Testis (tissue), 3 donors: ENCODE data around the gene STK40. TPM values are rescaled to one million over a fixed set of nuclear protein-coding genes. Genes with fewer than 3 reads are reported as not detected.
A peak's percentile ranks its signal among the peaks of the same experiment; 100 is the strongest.

Experiments used
- DNase-seq: peaks from one replicate; pipeline ENCODE4 v3.0.0-alpha.2; 2019
- H3K27ac ChIP-seq, 2 donors: fragments of 200-600 bp; sonication (generic); one replicate each; pipeline ENCODE4 v1.5.1; 2019
- H3K27me3 ChIP-seq: fragments of 200-600 bp; sonication (generic); one replicate; pipeline ENCODE4 v1.5.1; 2019
- H3K36me3 ChIP-seq: fragments of 200-600 bp; sonication (generic); one replicate; pipeline ENCODE4 v1.5.1; 2017; ENCODE audit warnings: low read depth; ENCODE audit errors: missing control alignments
- H3K4me1 ChIP-seq: fragments of 200-600 bp; sonication (generic); one replicate; pipeline ENCODE4 v1.5.1; 2019
- H3K4me3 ChIP-seq, 2 donors: fragments of 200-600 bp; sonication (generic); one replicate each; pipeline ENCODE4 v1.5.1; 2017 to 2019
- H3K9me3 ChIP-seq: fragments of 200-600 bp; sonication (generic); one replicate; pipeline ENCODE4 v1.5.1; 2017
- CTCF ChIP-seq, 3 experiments: fragments of 450-650 bp in 2 of 3; fragments of 200-600 bp in 1 of 3; sonication (generic) in 1 of 3; IDR thresholded peaks; one replicate each; pipeline ENCODE4 v1.5.1; 2016 to 2019; ENCODE audit warnings: antibody characterized with exemption in 3 of 3, mild to moderate bottlenecking in 2 of 3, moderate library complexity in 1 of 3
- POLR2A ChIP-seq: fragments of 450-650 bp; IDR thresholded peaks from one replicate; pipeline ENCODE4 v1.6.1; 2017; ENCODE audit warnings: antibody characterized with exemption, mild to moderate bottlenecking, moderate library complexity
- WGBS, 2 donors: methylation state at CpG; one replicate each; pipeline ENCODE4 v1.1.5; 2018; 5-methylcytosine and 5-hydroxymethylcytosine counted together
- intact Hi-C: fragments of 100-400 bp; cut with DNase I; formaldehyde crosslinking; loops from one replicate; pipeline ENCODE4 v1.15.1; 2023; ENCODE audit warnings: low total_unique reads
- polyA plus RNA-seq: library from polyadenylated mRNA; stranded (reverse); fragments of 350-450 nt; fragmentation: Illumina TruSeq; extraction: RNeasy Lipid Tissue Mini Kit (QIAGEN cat#74804); gene quantifications from one replicate; pipeline ENCODE4 v1.2.3, GENCODE V29; 2014; ENCODE audit warnings: low read depth, low replicate concordance; ENCODE audit not compliant: insufficient read depth
- total RNA-seq, 2 donors: library from RNA; depleted of rRNA; stranded (reverse); fragments of >200 nt; gene quantifications; one replicate each; pipeline ENCODE4 v1.2.3, GENCODE V29; 2016

Gene STK40
- total and polyA plus RNA-seq, 3 donors from 2014 or later, result 126 to 159 (median 140) TPM

DNA sequence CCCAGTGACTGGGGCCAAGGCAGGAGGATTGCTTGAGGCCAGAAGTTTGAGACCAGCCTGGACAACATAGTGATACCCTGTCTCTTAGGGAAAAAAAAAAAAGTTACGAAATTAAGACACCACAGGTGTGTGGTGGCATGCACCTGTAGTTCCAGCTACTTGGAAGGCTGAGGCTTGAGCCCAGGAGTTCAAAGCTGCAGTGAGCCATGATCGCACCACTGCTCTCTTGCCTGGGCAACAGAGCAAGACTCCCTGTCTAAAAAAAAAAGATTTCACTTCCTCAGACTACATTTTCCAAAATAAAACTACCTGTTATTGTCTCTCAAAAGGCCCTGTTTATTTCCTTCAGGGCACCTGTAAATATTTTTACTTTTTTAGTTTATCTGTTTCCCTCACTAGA is 4.7 kb upstream of the STK40 start:
- no peaks in the 10 kb centered on the region for H3K9me3 ChIP-seq
- 87 to 89% methylated on average over 2 of the region's 2 CpGs for WGBS, 2 donors
- no peaks in the 10 kb centered on the region for H3K27me3 ChIP-seq
- intact Hi-C loops, result no loop called here
- H3K4me3 ChIP-seq, result no peak overlapping the region
- no peaks in the 10 kb centered on the region for H3K36me3 ChIP-seq
- no peak for DNase-seq
- TF ChIP-seq CTCF (IDR thresholded peaks at IDR 0.05), result no peak
- peaks cover 52% of the 10 kb centered on the region for H3K4me1 ChIP-seq
- H3K27ac ChIP-seq, result peak overlapping the region; percentile 92 to 97

GRCh38 chr1:36389999-36390398 is 4.3 kb upstream of the STK40 start:
- no peak for DNase-seq
- intact Hi-C loops, result no loop called here
- 90 to 100% methylated on average over 1 of the region's 1 CpG for WGBS, 2 donors

DNA sequence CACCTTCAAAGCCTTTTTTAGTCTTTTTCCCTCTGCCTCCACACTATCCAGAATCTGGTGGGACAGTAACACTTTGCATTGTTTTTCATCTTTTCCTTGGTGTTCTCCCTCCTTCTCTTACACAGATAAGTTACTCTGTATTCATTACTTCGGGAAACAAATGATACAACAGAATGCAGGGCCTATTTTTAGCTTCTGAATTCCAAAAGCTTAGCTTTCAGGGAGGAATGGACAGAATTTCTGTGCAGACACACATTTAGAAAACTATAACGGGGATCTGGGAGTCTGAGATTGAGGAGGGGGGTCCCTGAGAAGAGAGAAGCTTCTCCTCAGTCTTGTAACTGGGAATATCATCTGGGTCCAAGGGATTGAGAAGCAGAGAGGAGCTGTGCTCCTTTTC is 3.5 kb upstream of the STK40 start:
- DNase-seq, result no peak
- Histone ChIP-seq H3K9me3 (no peaks in the 10 kb centered on the region), H3K36me3 (no peaks in the 10 kb centered on the region), H3K27me3 (no peaks in the 10 kb centered on the region), H3K4me3 (no peak overlapping the region), H3K27ac (peak overlapping the region; percentile 92 to 97), H3K4me1 (peaks cover 55% of the 10 kb centered on the region)
- 9 to 17% methylated on average over 2 of the region's 2 CpGs for WGBS, 2 donors
- intact Hi-C loops, result no loop called here
- TF ChIP-seq POLR2A (no peak), CTCF (IDR thresholded peaks at IDR 0.05) (no peak)

More at GRCh38 chr1:36389999-36390398, 4.3 kb upstream of the STK40 start:
- Histone ChIP-seq H3K27me3 (no peaks in the 10 kb centered on the region), H3K27ac (peak overlapping the region; percentile 92 to 97), H3K9me3 (no peaks in the 10 kb centered on the region), H3K36me3 (no peaks in the 10 kb centered on the region), H3K4me3 (no peak overlapping the region), H3K4me1 (peaks cover 52% of the 10 kb centered on the region)
- TF ChIP-seq CTCF (IDR thresholded peaks at IDR 0.05) (no peak), POLR2A (no peak)

- Histone ChIP-seq H3K9me3 (no peaks in the 10 kb centered on the region), H3K4me1 (peaks cover 70% of the 10 kb centered on the region), H3K4me3 (no peak overlapping the region), H3K27me3 (no peaks in the 10 kb centered on the region), H3K36me3 (no peaks in the 10 kb centered on the region), H3K27ac (peak overlapping the region; percentile 92 to 97)
- intact Hi-C loops, result no loop called here
- TF ChIP-seq POLR2A (no peak), CTCF (IDR thresholded peaks at IDR 0.05) (no peak)
- DNase-seq, result no peak
- WGBS, 2 donors, result 67 to 68% methylated on average over 10 of the region's 10 CpGs
Observed at GRCh38 chr1:36387141-36387949, 1.6 kb upstream of the STK40 start.
